HTR-8/SVneo (cell line): ENCODE measurements around the gene OAS1.
A peak's percentile ranks its signal among the peaks of the same experiment; 100 is the strongest.
"Not testable (repeated sequence)": the region's sequence is repeated elsewhere in the genome, so short reads cannot be mapped to it uniquely, and the experiment has no call there.

ENCODE experiments used
- DNase-seq: peaks from one replicate; pipeline ENCODE4 v3.0.0; 2011; ENCODE audit warnings: low spot score, mixed read lengths; ENCODE audit not compliant: insufficient read length
- FAIRE-seq: peaks from 2 replicates; lab custom pipeline; 2011; peaks lifted over from hg19 to GRCh38; lab: Jason Lieb, UNC

The OAS1 gene

DNA sequence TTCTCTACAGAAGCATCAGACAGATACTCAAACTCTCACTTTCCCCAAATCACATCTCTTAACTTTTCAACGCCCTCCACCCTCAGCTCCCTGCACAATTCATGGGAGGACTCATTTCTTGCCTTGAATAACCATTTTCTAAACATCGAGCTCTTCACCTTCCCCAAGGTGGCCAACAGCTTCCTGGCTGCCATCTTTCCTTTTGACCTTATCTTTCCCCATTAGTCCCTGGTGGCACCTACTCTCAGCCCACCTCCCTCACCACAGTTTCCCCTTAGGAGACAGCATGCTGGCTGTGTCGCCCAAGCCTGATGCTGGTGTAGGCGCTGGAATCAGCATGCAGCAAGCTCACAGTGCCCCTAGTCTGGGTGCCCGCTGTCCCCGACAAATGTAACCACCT is 8.4 kb upstream of the OAS1 start:
- no peak for DNase-seq
- no peak for FAIRE-seq

DNA sequence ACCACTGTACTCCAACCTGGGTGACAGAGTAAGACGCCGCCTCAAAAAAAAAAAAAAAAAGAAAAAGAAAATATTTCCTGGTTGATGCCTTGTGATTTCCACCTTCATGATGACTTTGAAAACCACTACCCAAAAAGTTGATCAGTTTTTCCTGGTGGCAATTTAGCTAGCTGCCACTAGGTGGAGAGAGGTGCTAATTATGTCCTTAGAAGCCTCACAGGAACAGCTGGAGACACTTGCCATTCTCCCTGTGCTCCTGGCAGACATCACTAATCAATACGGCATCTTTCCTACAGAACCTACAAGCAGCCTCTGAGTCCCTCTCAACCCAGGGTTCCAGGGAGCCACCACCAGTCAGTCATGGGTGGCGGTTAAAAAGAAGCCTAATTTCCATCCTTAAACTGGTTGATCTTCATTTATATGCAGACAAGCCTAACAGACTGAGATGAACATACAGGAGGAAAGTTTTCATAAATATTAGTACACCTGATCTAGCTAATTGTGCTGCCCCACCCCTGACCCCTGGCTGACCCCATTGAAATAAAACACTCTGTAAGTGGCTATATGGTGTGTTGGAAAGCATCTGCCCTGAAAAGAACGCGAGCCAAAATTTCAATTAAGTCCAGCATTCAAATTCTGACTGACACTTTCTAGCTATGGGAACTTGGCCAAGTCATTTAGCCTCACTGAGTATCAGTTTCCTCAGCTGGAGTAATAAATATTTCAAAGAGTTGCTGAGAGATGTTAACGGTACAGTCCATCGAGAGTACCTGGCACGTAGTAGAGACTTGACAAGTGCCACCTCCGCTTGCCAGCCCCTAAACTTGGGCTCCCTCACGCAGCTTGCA is 6.2 kb upstream of the OAS1 start:
- peak; percentile 35 for DNase-seq
- FAIRE-seq: no peak

DNA sequence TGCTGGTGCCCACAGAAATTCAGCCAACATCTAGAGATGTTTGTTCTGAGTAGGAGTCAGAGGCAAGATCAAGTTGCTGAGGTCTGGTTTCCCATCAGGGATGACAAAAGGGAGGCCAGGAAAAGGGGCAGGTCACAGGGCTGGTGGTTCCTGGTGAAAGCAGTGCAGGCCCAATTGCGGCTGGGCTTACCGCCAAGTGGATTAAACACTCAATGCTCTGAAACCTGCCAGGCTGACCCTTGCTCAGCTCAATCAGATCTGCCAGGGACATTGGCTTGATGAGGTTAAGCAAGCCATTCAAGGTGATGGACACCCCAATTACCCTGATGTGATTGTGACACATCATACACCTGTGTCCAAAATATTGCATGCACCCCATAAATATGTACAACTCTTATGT is 5.5 kb upstream of the OAS1 start:
- no peak for DNase-seq
- no peak for FAIRE-seq

DNA sequence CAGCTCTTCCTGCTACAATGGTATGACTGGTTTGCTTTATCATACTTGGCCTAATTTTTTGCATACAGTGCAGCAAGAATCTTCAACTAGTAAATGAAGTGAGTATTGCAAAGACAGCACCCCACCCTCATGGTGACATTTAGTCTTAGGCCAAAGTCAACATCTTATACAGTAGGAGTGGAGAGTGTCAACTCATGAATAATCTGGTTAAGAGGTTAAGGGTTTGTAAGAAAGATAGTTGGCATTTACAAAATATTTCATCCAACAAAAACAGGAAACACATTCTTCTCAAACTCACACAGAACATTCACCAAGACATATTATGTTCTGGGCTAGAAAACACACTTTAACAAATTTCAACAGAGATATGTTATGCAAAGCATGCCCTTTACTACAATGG is 2.2 kb upstream of the OAS1 start:
- no peak for FAIRE-seq

DNA sequence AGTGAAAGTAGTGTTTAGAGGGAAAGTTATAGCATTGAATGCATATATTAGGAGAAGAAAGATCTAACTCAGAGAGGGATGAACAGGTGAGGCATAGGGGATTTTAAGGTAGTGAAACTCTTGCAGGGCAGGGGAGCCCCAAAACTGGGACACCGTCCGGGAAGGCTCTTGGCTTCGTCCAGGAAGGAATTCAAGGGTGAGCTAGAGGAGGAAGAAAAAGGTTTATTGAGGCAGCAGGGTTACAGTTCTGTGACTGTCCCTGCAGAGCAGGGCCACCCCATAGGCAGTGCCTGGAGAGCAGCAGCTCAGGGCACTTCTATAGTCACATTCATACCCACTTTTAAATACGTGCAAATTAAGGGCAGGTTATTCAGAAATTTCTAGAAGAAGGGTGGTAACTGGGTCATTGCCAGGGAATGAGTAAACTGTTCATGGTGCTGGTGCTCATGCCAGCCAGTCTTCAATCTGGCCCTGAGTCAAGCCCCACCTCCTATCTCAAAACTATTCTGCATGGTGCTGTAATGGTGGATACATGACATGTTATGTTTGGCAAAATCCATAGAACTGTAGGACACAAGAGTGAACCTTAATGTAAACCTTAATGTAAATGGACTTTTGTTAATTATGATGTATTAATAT is 1.2 kb upstream of the OAS1 start:
- no peak for DNase-seq
- FAIRE-seq: no peak

More for the DNA sequence above, 2.2 kb upstream of the OAS1 start:
- no peak for DNase-seq

DNA sequence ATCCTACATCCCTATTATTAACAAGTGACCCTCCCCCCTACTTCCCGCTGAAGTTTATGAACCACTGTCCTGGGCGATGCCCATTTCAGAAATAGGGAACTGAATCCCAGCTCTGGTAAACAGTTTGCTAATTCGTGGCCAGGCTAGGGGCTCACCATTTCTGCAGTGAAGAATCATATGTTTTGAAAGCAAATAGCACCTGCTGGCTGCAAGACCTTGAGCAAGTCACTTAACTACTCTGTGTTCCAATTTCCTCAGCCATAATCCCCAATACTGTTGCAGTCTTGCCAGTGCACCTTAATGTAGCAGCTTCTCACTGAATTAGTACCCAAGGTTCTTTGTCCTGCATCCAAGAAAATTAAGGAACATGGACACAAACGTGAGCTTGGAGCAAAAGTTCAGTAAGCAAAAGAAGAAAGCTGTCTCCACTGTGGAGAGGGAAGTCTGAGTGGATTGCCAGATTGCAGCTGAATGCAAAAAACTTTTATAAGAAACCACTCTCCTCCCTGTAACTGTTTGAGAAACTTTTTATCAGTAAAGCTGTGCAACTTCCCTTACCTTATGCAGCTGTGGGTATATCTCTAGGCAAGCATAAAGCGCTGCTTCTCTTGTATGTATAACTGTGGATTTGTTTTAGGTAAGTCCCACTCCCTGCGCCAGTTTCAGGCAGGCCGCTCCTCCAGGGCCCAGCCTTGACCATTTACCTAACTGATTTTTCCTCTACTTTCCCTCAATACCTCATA is 824 bp downstream of the OAS1 start:
- FAIRE-seq: no peak

DNA sequence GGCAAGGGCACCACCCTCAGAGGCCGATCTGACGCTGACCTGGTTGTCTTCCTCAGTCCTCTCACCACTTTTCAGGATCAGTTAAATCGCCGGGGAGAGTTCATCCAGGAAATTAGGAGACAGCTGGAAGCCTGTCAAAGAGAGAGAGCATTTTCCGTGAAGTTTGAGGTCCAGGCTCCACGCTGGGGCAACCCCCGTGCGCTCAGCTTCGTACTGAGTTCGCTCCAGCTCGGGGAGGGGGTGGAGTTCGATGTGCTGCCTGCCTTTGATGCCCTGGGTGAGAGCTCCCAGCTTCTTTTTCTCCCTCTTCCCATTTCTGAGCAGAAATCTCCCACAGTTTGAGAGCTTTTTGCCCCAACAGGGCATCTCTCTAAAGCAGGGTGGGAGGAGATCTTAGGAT is 1.8 kb downstream of the OAS1 start:
- no peak for FAIRE-seq
- DNase-seq: no peak

More for the DNA sequence above, 824 bp downstream of the OAS1 start:
- no peak for DNase-seq

DNA sequence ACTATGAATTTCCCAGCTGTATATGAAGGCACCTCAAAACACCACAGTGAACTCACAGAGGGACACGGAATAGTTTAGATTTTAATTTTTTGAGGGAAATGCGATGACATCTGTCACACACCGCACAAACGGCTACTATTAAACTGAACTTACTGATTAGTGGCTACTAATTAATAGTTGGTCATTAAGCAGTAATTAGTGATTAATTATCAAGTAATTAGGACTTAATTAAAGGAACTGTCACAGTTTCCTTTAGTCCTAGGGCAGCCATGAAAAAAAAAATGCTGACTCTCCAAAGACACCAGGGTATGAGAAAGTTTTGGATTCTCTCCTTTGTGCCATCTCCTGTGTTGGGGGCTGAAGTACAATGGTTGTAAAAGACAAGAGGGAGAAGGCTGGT is 2.9 kb downstream of the OAS1 start:
- DNase-seq (no peak), FAIRE-seq (no peak)

DNA sequence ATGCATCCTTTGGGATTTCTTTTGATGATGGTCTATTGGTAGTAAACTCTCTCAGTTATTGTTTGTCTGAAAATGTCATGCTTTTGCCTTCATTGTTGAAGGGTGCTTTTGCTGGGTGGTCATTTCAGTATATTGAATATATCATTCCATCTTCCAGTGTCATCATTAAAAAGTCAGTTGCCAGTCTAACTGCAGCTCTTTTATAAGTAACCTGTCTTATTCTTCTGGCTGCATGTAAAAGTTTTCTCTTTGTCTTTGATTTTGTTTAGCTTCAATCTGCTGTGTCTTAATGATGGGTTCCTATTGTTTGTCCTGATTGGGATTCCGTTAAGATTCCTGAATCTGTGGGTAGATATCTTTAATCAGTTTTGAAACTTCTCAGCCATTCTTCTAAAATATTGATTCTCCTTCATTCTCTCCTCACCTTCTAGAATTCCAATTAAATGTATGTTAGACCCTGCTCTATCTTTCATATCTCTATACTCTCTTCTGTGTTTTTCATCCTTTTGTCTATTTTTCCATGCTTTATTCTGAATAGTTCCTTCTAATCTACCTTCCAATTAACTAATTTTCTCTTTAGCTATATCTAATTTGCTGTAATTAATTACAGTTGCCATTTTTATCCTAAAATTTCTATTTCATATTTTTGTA is 6.4 kb downstream of the OAS1 start:
- FAIRE-seq (no peak), DNase-seq (no peak)

DNA sequence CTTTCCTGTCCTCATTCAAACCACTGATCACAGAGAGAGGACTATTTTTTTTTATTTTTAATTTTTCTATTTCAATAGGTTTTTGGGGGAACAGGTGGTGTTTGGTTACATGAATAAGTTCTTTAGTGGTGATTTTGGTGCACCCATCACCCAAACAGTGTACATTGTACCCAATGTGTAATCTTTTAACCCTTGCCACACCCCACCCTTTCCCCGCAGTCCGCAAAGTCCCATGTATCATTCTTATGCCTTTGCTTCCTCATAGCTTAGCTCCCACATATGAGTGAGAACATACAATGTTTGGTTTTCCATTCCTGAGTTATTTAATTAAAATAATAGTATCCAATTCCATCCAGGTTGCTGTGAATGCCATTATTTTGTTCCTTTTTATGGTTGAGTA is 7.1 kb downstream of the OAS1 start:
- not testable (repeated sequence) for FAIRE-seq, DNase-seq

DNA sequence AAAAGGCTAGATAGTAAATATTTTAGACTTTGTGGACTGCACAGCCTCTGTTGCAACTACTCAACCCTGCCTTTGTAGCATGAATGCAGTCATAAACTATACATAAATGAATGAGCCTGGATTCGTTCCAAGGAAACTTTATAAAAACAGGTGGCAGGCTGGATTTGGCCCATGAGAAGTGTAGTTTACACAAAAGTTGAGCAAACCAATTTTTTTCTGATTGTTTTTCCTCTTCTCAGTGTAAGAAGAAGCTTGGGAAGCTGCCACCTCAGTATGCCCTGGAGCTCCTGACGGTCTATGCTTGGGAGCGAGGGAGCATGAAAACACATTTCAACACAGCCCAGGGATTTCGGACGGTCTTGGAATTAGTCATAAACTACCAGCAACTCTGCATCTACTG is 9.5 kb downstream of the OAS1 start:
- FAIRE-seq (no peak), DNase-seq (no peak)

DNA sequence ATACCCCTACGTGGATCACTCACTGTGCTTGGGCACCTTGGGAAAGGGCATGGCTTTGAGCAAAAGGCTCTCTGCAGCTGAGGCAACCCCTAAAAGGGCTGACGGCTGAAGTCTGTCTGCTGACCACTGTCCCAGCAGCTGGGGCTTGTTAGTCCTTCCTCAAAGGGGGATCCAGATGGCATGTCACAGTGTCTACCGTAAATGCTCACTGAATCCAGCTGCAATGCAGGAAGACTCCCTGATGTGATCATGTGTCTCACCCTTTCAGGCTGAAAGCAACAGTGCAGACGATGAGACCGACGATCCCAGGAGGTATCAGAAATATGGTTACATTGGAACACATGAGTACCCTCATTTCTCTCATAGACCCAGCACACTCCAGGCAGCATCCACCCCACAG is 12.4 kb downstream of the OAS1 start:
- FAIRE-seq: no peak
- no peak for DNase-seq

DNA sequence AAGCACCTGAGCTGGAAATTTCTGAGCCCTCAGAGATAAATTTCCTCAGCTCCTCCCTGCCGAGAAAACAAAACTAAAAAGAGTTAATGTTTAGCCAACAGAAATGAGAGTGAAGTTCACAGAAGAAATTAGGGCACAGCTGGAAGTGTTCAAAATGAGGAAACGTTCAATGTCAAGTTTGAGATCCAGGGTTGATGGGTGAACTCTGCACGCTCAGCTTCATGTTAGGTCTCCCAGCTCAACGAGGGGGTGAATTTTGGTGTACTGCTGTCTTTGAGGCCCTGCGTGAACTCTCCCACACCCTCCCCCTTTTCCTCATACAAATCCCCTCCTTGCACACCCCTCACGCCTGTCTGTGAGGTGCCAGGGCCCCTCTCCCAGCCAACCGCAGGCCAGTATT is 18.2 kb downstream of the OAS1 start:
- FAIRE-seq (no peak), DNase-seq (no peak)

DNA sequence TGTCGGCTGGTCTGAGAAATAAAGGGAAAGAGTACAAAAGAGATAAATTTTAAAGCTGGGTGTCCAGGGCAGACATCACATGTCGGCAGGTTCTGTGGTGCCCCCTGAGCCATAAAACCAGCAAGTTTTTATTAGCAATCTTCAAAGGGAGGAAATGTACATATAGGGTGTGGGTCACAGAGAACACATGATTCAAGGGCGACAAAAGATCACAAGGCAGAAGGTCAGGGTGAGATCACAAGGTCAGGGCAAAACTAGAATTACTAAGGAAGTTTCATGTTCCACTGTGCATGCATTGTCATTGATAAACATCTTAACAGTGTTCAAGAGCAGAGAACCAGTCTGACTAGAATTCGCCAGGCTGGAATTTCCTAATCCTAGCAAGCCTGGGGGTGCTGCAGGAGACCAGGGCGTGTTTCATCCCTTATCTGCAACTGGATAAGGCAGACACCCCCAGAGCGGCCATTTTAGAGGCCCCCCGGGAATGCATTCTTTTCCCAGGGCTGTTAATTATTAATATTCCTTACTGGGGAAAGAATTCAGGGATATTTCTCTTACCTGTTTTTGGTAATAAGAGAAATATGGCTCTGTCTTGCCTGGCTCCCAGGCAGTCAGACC is 19.8 kb downstream of the OAS1 start:
- DNase-seq, FAIRE-seq: not testable (repeated sequence)

DNA sequence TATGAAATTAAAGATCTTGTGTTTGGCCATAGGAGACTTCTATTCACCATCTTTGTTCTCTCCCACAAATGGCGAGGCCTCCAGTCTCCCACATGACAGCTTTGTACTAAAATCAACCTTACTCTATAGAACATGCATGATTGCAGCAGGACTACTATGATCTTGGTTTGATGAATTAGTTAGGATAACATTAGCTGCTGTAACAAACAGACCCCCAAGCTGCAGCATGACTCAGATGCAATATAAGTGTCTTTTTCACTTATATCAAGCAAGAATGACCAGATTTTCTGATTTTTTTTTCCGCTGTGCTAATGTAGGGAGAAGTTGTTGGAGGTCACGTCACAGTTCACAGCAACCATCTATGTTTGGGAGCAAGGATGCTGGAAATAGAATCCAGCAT is 20.7 kb downstream of the OAS1 start:
- DNase-seq: no peak
- no peak for FAIRE-seq

DNA sequence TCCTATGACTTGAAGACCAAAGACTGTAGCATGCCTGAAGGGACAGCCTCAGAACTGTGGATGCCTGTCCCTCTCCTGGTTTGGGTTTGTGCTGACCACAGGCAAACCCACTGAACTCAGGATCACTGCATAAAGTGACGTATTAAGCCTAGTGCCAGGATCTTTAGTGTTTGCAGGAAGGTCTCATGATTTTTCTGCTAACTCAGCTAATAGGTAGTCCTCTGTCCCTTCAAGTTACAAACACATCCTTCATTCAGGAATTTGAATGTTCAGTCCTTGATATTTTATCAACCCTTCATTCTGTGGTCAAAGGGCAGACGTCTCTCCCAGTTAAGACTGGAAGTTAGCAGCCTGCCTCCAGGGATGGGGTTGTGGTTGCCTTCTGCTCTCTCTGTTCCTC is 21.2 kb downstream of the OAS1 start:
- FAIRE-seq: no peak

DNA sequence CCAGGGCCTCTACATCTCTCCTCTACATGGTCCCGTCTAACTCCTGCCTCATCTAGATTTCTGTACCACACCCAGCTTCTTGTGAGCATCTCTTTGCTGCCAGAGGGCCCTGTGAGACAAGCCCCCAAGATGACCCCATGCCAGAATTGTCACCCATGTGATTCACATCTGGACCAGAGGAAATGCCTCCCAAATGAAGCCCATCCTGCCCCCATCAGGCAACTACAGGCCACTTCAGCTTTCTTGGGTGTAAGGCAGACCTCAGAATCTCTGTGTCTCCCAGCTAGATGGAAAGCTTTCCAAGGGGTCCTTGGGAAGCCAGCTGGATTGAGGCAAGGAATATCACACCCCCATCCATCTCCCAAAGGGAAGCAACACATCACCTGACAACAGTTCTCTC is 22.2 kb downstream of the OAS1 start:
- DNase-seq (no peak), FAIRE-seq (no peak)

More for the DNA sequence above, 21.2 kb downstream of the OAS1 start:
- DNase-seq: no peak

DNA sequence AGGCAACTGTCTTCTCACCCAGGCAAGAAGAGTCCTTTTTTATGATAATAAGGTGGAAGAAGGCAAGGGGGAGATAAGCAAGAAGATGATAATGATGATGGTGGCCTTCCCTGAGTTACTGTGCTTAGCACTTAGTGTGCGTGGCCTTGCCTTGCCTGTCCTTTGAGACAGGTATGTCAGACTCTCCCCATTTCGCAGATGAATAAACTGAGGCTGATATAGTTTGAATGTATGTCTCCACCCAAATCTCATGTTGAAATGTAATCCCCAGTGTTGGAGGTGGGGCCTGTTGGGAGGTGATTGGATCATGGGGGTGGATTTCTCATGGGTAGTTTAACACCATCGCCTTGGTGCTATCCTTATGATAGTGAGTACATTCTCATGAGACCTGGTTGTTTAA is 23.0 kb downstream of the OAS1 start:
- DNase-seq: no peak
- FAIRE-seq: no peak

DNA sequence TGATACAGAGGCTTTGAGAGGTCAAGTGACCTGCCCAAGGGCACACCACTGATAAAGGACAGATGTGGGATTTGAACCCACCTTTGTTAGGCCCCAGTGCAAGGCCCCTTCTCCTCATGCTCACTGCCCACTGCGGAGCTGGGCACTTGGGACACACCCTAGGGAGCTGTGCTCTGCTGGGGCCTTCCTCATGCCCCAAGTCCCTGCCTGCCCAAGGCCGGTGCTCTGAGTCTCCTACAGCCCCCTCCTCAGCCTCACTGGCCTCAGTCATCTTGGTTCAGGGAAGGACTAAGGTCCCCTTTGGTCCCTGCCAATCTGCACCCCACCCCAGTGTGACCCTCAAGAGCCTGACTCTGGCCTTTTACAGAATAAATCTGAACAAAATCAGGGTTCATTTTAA is 23.6 kb downstream of the OAS1 start:
- no peak for FAIRE-seq

DNA sequence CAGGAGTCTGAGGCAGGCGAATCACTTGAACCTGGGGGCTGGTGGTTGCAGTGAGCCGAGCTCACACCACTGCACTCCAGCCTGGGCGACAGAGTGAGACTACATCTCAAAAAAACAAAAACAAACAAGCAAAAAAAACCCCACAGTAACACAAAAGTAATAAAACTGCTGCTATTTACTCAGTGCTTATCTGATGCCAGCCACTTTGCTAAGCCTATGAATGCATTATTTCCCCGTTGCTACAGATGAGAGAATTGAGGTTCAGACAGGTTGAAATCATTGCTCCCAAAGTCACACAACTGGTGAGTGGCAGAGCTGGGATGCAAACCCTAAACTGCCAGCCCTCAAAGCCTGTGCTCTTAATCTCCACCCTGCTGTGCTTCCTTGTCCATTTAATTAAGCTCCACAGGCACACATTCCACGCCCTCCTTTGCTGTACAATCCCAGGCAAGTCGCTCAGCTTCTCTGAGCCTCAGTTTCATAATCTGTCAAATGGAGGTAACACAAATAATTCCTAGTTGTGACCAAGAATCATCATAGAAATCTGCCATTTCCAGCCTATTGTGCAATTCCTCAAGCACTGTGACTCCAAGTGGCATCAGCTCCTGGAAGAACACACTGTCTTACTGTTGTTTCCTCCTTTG is 25.8 kb downstream of the OAS1 start:
- DNase-seq (no peak), FAIRE-seq (no peak)

More for the DNA sequence above, 23.6 kb downstream of the OAS1 start:
- no peak for DNase-seq
